ENCODE data around the gene TSPO.

GRCh38 chr22:43109921-43110443 is 41.4 kb upstream of the TSPO start:
- no peak for TF ChIP-seq NR2C2 (CRISPR knock-in tag; IDR thresholded peaks at IDR 0.05; ENCODE audit: borderline replicate concordance)
- no peak for TF ChIP-seq TFAP4 (IDR thresholded peaks at IDR 0.05; ENCODE audit: borderline replicate concordance, low read depth)
- no peak for TF ChIP-seq ZNF746 (CRISPR knock-in tag; IDR thresholded peaks at IDR 0.05)
- no peak for TF ChIP-seq PCBP1 (IDR thresholded peaks at IDR 0.05; ENCODE audit: borderline replicate concordance, low read depth, low read length)
- TF ChIP-seq ZBTB10 (CRISPR knock-in tag; IDR thresholded peaks at IDR 0.05; ENCODE audit: borderline replicate concordance), result no peak
- TF ChIP-seq, protein P1, sequence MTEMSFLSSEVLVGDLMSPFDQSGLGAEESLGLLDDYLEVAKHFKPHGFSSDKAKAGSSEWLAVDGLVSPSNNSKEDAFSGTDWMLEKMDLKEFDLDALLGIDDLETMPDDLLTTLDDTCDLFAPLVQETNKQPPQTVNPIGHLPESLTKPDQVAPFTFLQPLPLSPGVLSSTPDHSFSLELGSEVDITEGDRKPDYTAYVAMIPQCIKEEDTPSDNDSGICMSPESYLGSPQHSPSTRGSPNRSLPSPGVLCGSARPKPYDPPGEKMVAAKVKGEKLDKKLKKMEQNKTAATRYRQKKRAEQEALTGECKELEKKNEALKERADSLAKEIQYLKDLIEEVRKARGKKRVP (CRISPR knock-in tag; IDR thresholded peaks at IDR 0.05), result no peak
- TF ChIP-seq, protein P2, sequence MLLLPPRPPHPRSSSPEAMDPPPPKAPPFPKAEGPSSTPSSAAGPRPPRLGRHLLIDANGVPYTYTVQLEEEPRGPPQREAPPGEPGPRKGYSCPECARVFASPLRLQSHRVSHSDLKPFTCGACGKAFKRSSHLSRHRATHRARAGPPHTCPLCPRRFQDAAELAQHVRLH (CRISPR knock-in tag; IDR thresholded peaks at IDR 0.05; ENCODE audit: borderline replicate concordance, low read depth), result no peak
- TF ChIP-seq MAX (IDR thresholded peaks at IDR 0.05), result no peak

Measured in HepG2 (cell line).